ENCODE measurements around the gene POU3F3.

DNA sequence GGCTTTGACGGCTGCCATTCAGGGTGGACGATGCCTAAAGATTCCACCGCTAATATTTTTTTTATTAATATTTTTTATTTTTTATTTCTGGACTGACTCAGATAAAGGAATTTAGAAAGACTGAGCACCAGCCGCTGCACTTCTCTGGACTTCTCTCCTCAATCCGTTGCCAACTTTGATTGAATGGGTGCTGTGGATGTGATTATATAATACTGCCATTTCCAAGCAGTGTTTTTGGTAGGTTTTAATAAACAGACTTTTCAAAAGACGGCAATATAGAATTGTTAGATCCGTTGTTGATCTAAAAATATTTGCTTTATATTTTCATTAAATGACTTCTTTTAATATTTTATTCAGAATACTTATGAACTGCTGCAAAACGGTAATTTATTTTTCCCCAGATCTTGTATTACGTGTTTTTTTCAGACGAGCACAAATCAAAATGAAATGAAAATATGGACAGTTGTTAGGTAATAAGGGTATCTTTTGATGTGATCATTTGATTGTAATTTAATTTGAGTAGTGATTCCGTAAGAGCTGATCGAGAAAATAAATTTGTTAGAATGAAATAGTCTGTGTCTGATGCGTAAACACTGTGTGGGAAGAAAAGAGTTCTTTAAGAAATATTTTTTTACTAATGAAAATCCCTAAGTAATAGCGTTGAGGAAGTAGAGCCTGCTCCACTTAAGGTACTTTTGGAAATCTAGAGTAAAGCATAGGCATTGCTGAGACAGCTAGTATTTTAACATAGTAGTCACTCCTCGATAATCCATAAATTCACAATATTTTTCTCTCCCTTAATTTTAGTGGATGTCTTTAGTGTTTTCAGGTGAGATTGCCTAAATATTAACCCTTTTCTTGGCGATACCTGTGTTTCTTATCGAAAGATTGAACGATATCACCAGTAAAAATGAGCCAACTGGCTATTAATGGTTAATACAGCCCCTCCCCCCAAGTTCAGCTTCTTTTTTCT, 4.4 kb downstream of the POU3F3 start:
- no peak for TF ChIP-seq EZH2 (IDR thresholded peaks at IDR 0.05)
- no peak for TF ChIP-seq POLR2AphosphoS5 (IDR thresholded peaks at IDR 0.05; ENCODE audit: borderline replicate concordance, low read depth, low read length)
- TF ChIP-seq FOXP2 (optimal IDR thresholded peaks at IDR 0.05; ENCODE audit: control extremely low read depth, extremely low read length, insufficient read depth): no peak

Data from SK-N-MC (cell line).